Esophagus squamous epithelium (tissue), 5 donors: ENCODE measurements around the gene ZFAND3. TPM values are rescaled to one million over a fixed set of nuclear protein-coding genes. Genes with fewer than 3 reads are reported as not detected.

Experiments
- DNase-seq: peaks from one replicate; lab custom pipeline; 2025; lab: John Stamatoyannopoulos, UW
- H3K27ac ChIP-seq, 4 donors: fragments of 200-600 bp; sonication (generic); one replicate each; pipeline ENCODE4 v1.5.1; 2016 to 2019; ENCODE audit warnings: mild to moderate bottlenecking in 1 of 4
- H3K27me3 ChIP-seq, 4 donors: fragments of 200-600 bp; sonication (generic); 1 replicate in 3 of 4; 2 replicates in 1 of 4; pipeline versions ENCODE4 v1.5.1 to v1.6.0; 2017 to 2021; ENCODE audit warnings: antibody characterized with exemption in 1 of 4
- H3K36me3 ChIP-seq, 3 donors: fragments of 200-600 bp; sonication (generic); one replicate each; pipeline ENCODE4 v1.5.1; 2016 to 2019
- H3K4me1 ChIP-seq, 3 donors: fragments of 200-600 bp; sonication (generic); one replicate each; pipeline ENCODE4 v1.5.1; 2017 to 2019
- H3K4me3 ChIP-seq, 4 donors: fragments of 200-600 bp; sonication (generic); 1 replicate in 3 of 4; 2 replicates in 1 of 4; pipeline ENCODE4 v1.5.1; 2016 to 2019; ENCODE audit warnings: mild to moderate bottlenecking in 2 of 4, moderate library complexity in 1 of 4
- H3K9me3 ChIP-seq, 3 donors: fragments of 200-600 bp; sonication (generic); one replicate each; pipeline ENCODE4 v1.5.1; 2016 to 2019
- CTCF ChIP-seq, 6 experiments: fragments of 450-650 bp in 4 of 6; fragments of 200-600 bp in 2 of 6; sonication (generic) in 2 of 6; IDR thresholded peaks; one replicate each; pipeline ENCODE4 v1.5.1; 2016 to 2019; ENCODE audit warnings: antibody characterized with exemption in 6 of 6, mild to moderate bottlenecking in 4 of 6, moderate library complexity in 4 of 6
- POLR2A ChIP-seq, 4 donors: fragments of 450-650 bp; IDR thresholded peaks; one replicate each; pipeline ENCODE4 v1.6.1; 2017; ENCODE audit warnings: antibody characterized with exemption in 4 of 4, mild to moderate bottlenecking in 4 of 4, moderate library complexity in 3 of 4
- WGBS, 2 donors: methylation state at CpG; one replicate each; pipeline ENCODE4 v1.1.5; 2018; 5-methylcytosine and 5-hydroxymethylcytosine counted together
- intact Hi-C: fragments of 100-400 bp; cut with DNase I; formaldehyde crosslinking; loops from one replicate; pipeline ENCODE4 v1.15.0; 2022
- total RNA-seq, 4 donors: library from RNA; depleted of rRNA; stranded (reverse); fragments of >200 nt; gene quantifications; one replicate each; pipeline ENCODE4 v1.1.0, GENCODE V29; 2016
- donor health status: DM: yes; HTN: yes; CAD: no.

Gene ZFAND3
- total RNA-seq, 4 donors from 2014 or later: 15.7 to 23.8 (median 20.9) TPM

GRCh38 chr6:37984578-37984977, 165.1 kb downstream of the ZFAND3 start:
- Histone ChIP-seq H3K27me3 (no peaks in the 10 kb centered on the region), H3K4me3 (no peak overlapping the region), H3K27ac (no peak overlapping the region), H3K4me1 (peaks cover 13 to 59% (median 30%) of the 10 kb centered on the region in 3 donors), H3K9me3 (no peaks in the 10 kb centered on the region), H3K36me3 (no peaks in the 10 kb centered on the region)
- intact Hi-C loops: no loop called here
- no peak for DNase-seq
- no peak for TF ChIP-seq CTCF (IDR thresholded peaks at IDR 0.05)
- no peak for TF ChIP-seq POLR2A (IDR thresholded peaks at IDR 0.05)
- WGBS, 2 donors: 66 to 67% methylated on average over 2 of the region's 2 CpGs

GRCh38 chr6:37985355-37985754, 165.8 kb downstream of the ZFAND3 start:
- 83 to 90% methylated on average over 5 to 7 of the region's 7 CpGs for WGBS, 2 donors
- intact Hi-C loops: no loop called here
- Histone ChIP-seq H3K36me3 (no peaks in the 10 kb centered on the region), H3K9me3 (no peaks in the 10 kb centered on the region), H3K4me3 (no peak overlapping the region), H3K4me1 (peaks cover 6 to 52% (median 22%) of the 10 kb centered on the region in 3 donors), H3K27ac (no peak overlapping the region), H3K27me3 (no peaks in the 10 kb centered on the region)
- no peak for DNase-seq
- TF ChIP-seq POLR2A (IDR thresholded peaks at IDR 0.05): no peak
- TF ChIP-seq CTCF (IDR thresholded peaks at IDR 0.05): no peak

- no peaks in the 10 kb centered on the region for H3K9me3 ChIP-seq
- WGBS, 2 donors: 57 to 63% methylated on average over 1 of the region's 1 CpG
- H3K4me1 ChIP-seq: peaks cover 0 to 57% (median 21%) of the 10 kb centered on the region in 3 donors
- H3K27me3 ChIP-seq: no peaks in the 10 kb centered on the region
- no peak for TF ChIP-seq POLR2A (IDR thresholded peaks at IDR 0.05)
- no peak for TF ChIP-seq CTCF (IDR thresholded peaks at IDR 0.05)
- no peak overlapping the region for H3K4me3 ChIP-seq
- H3K36me3 ChIP-seq: no peaks in the 10 kb centered on the region
- intact Hi-C loops: no loop called here
- DNase-seq: no peak
- no peak overlapping the region for H3K27ac ChIP-seq
Observed at GRCh38 chr6:37987018-37987417, 167.5 kb downstream of the ZFAND3 start.

GRCh38 chr6:37987559-37987958, 168.0 kb downstream of the ZFAND3 start:
- no peaks in the 10 kb centered on the region for H3K27me3 ChIP-seq
- peaks cover 0 to 57% (median 21%) of the 10 kb centered on the region in 3 donors for H3K4me1 ChIP-seq
- intact Hi-C loops: no loop called here
- DNase-seq: no peak
- H3K36me3 ChIP-seq: no peaks in the 10 kb centered on the region
- H3K9me3 ChIP-seq: no peaks in the 10 kb centered on the region
- no peak overlapping the region for H3K27ac ChIP-seq
- TF ChIP-seq CTCF (IDR thresholded peaks at IDR 0.05) (no peak), POLR2A (IDR thresholded peaks at IDR 0.05) (no peak)
- 78 to 86% methylated on average over 2 of the region's 2 CpGs for WGBS, 2 donors
- no peak overlapping the region for H3K4me3 ChIP-seq

GRCh38 chr6:37988127-37988526, 168.6 kb downstream of the ZFAND3 start:
- intact Hi-C loops: no loop called here
- WGBS, 2 donors: 80 to 84% methylated on average over 2 of the region's 2 CpGs
- H3K4me3 ChIP-seq: no peak overlapping the region
- H3K36me3 ChIP-seq: no peaks in the 10 kb centered on the region
- DNase-seq: no peak
- no peaks in the 10 kb centered on the region for H3K9me3 ChIP-seq
- no peak for TF ChIP-seq CTCF (IDR thresholded peaks at IDR 0.05)
- no peak for TF ChIP-seq POLR2A (IDR thresholded peaks at IDR 0.05)
- no peak overlapping the region for H3K27ac ChIP-seq
- no peaks in the 10 kb centered on the region for H3K27me3 ChIP-seq
- H3K4me1 ChIP-seq: peaks cover 0 to 57% (median 21%) of the 10 kb centered on the region in 3 donors
